ENCODE data around the gene FAM117A.
"Not testable (repeated sequence)": the region's sequence is repeated elsewhere in the genome, so short reads cannot be mapped to it uniquely, and the experiment has no call there.

FAM117A gene

GRCh38 chr17:49739641-49740271 lies 24.2 kb downstream of the FAM117A start:
- peak; percentile 86 for DNase-seq

GRCh38 chr17:49738456-49739163 lies 25.3 kb downstream of the FAM117A start:
- no peak for DNase-seq

- no peak for DNase-seq
Observed at GRCh38 chr17:49734515-49735490, 29.1 kb downstream of the FAM117A start.

GRCh38 chr17:49731435-49731831 lies 32.5 kb downstream of the FAM117A start:
- no peak for DNase-seq

GRCh38 chr17:49730785-49731434 lies 33.0 kb downstream of the FAM117A start:
- no peak for DNase-seq

- no peak for DNase-seq
Observed at GRCh38 chr17:49730078-49730784, 33.7 kb downstream of the FAM117A start.

GRCh38 chr17:49729069-49729468 lies 34.9 kb downstream of the FAM117A start:
- no peak for DNase-seq

- DNase-seq = no peak
Observed at GRCh38 chr17:49728425-49728824, 35.5 kb downstream of the FAM117A start.

GRCh38 chr17:49727380-49727779 lies 36.6 kb downstream of the FAM117A start:
- DNase-seq = no peak

GRCh38 chr17:49725452-49726130 lies 38.3 kb downstream of the FAM117A start:
- DNase-seq = no peak

- DNase-seq = not testable (repeated sequence)
Observed at GRCh38 chr17:49724552-49724951, 39.4 kb downstream of the FAM117A start.

GRCh38 chr17:49723423-49723822 lies 40.5 kb downstream of the FAM117A start:
- DNase-seq = no peak

- DNase-seq = no peak
Observed at GRCh38 chr17:49722066-49722465, 41.9 kb downstream of the FAM117A start.

GRCh38 chr17:49717371-49717861 lies 46.5 kb downstream of the FAM117A start:
- DNase-seq = peak; percentile 61

GRCh38 chr17:49716668-49717364 lies 47.1 kb downstream of the FAM117A start:
- no peak for DNase-seq

GRCh38 chr17:49715717-49716279 lies 48.1 kb downstream of the FAM117A start:
- peak; percentile 72 for DNase-seq

GRCh38 chr17:49715216-49715615 lies 48.7 kb downstream of the FAM117A start:
- DNase-seq = peak; percentile 49

- peak; percentile 49 for DNase-seq
Observed at GRCh38 chr17:49708515-49709183, 55.3 kb downstream of the FAM117A start.

- DNase-seq = peak; percentile 99
Observed at GRCh38 chr17:49707608-49708514, 56.1 kb downstream of the FAM117A start, which contains the start of gene SLC35B1. TSS of gene SLC35B1 (minus strand) at chr17:49707964. CDS start at chr17:49707833, 131 bp downstream.

Data from activated naive CD4-positive, alpha-beta T cell treated with Interleukin-2 at 50 U/mL for 16 hours (primary cell).